Measurements from ENCODE around the gene C16orf92.
A peak's percentile ranks its signal among the peaks of the same experiment; 100 is the strongest.

The C16orf92 gene

DNA sequence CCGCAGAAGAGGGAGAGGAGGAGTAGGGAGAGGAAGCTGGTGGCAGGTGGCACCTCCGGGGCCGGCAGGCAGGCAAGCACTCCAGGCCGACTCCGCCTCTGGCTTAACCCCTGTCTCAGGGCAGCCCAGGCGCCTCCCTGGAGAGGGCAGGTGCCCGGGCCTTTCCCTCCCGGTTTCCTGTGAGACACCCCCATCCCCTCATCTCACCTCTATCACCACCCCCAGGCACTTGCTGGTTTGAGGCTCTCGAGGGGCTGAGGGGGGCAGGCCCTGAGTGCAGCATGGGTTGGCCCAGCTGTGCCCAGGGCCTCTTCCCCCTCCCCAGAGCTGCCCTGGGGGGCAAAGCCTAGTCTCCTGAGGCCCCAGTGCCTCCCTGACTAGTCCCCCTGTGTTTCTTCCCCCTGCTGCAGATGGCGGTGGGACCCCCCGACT is 18.2 kb upstream of the C16orf92 start:
- H3K4me3 ChIP-seq (ENCODE audit: low read depth in 1 of 5, low read length in 5 of 5): no peak overlapping the region
- peaks cover 0 to 15% (median 4%) of the 10 kb centered on the region in 5 donors for H3K4me1 ChIP-seq (ENCODE audit: control insufficient read depth in 5 of 5, insufficient read depth in 5 of 5, low read length in 5 of 5)
- no peak overlapping the region for H3K9ac ChIP-seq (ENCODE audit: low read length in 5 of 5)
- peaks cover 10 to 19% (median 17%) of the 10 kb centered on the region in 5 donors for H3K27me3 ChIP-seq (ENCODE audit: control insufficient read depth in 5 of 5, insufficient read depth in 4 of 5, low read length in 5 of 5)
- H3K36me3 ChIP-seq (ENCODE audit: control insufficient read depth in 5 of 5, insufficient read depth in 5 of 5, low read length in 5 of 5): peaks cover 0 to 40% (median 30%) of the 10 kb centered on the region in 5 donors
- no peaks in the 10 kb centered on the region for H3K9me3 ChIP-seq (ENCODE audit: control insufficient read depth in 5 of 5, low read length in 5 of 5)
- H3K27ac ChIP-seq (ENCODE audit: low read depth, low read length): no peak overlapping the region

GRCh38 chr16:30005341-30006094 is 17.5 kb upstream of the C16orf92 start:
- Histone ChIP-seq H3K27ac (ENCODE audit: low read depth, low read length) (no peak overlapping the region), H3K36me3 (ENCODE audit: control insufficient read depth in 5 of 5, insufficient read depth in 5 of 5, low read length in 5 of 5) (peaks cover 0 to 33% (median 25%) of the 10 kb centered on the region in 5 donors), H3K27me3 (ENCODE audit: control insufficient read depth in 5 of 5, insufficient read depth in 4 of 5, low read length in 5 of 5) (peaks cover 17 to 26% (median 24%) of the 10 kb centered on the region in 5 donors), H3K9ac (ENCODE audit: low read length in 5 of 5) (no peak overlapping the region), H3K4me3 (ENCODE audit: low read depth in 1 of 5, low read length in 5 of 5) (peak overlapping the region in 2 of 5 donors; percentile 21 to 39), H3K4me1 (ENCODE audit: control insufficient read depth in 5 of 5, insufficient read depth in 5 of 5, low read length in 5 of 5) (peaks cover 0 to 18% (median 8%) of the 10 kb centered on the region in 5 donors), H3K9me3 (ENCODE audit: control insufficient read depth in 5 of 5, low read length in 5 of 5) (no peaks in the 10 kb centered on the region)

- H3K36me3 ChIP-seq (ENCODE audit: control insufficient read depth in 5 of 5, insufficient read depth in 5 of 5, low read length in 5 of 5): peaks cover 0 to 28% (median 20%) of the 10 kb centered on the region in 5 donors
- no peaks in the 10 kb centered on the region for H3K9me3 ChIP-seq (ENCODE audit: control insufficient read depth in 5 of 5, low read length in 5 of 5)
- H3K4me3 ChIP-seq (ENCODE audit: low read depth in 1 of 5, low read length in 5 of 5): no peak overlapping the region
- peaks cover 18 to 29% (median 26%) of the 10 kb centered on the region in 5 donors for H3K27me3 ChIP-seq (ENCODE audit: control insufficient read depth in 5 of 5, insufficient read depth in 4 of 5, low read length in 5 of 5)
- no peak overlapping the region for H3K27ac ChIP-seq (ENCODE audit: low read depth, low read length)
- H3K4me1 ChIP-seq (ENCODE audit: control insufficient read depth in 5 of 5, insufficient read depth in 5 of 5, low read length in 5 of 5): peaks cover 0 to 22% (median 12%) of the 10 kb centered on the region in 5 donors
- no peak overlapping the region for H3K9ac ChIP-seq (ENCODE audit: low read length in 5 of 5)
These were observed 16.9 kb upstream of the C16orf92 start for GRCh38 chr16:30006095-30006473.

DNA sequence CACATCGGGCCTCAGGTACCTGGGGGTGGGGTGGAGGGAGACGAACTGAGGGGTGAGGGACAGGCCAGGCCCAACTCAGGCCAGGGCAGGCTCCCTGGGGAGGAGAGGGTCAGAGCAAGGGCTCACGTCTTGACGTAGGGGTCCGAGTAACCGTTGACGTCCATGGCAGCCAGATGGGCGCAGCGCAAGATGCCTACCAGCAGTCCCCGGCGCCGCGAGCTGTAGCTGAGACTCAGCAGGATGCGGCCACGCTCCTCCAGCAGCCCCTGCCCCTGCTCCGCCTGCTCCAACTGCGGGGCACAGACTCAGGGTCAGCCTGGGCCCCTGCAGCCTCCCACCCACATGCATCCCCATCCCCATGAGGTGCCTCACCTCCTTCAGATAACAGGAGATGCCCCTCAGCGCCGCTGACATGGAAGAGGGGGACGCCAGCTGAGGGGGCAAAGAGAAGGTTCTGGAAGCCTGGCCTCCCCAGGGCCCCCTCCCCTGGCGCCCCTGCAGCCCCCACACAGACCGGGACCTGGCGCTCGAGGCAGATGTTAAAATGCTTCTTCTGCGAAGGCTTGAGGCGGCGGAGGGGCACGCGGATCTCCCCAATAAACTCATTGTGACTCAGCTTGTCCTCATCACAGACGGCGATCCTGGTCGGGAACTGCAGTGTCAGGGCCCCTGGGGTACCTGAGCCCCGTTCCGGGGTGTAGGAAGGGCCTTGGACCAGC is 16.2 kb upstream of the C16orf92 start:
- peaks cover 0 to 25% (median 14%) of the 10 kb centered on the region in 5 donors for H3K4me1 ChIP-seq (ENCODE audit: control insufficient read depth in 5 of 5, insufficient read depth in 5 of 5, low read length in 5 of 5)
- no peak overlapping the region for H3K9ac ChIP-seq (ENCODE audit: low read length in 5 of 5)
- peaks cover 21 to 32% (median 30%) of the 10 kb centered on the region in 5 donors for H3K27me3 ChIP-seq (ENCODE audit: control insufficient read depth in 5 of 5, insufficient read depth in 4 of 5, low read length in 5 of 5)
- no peak overlapping the region for H3K4me3 ChIP-seq (ENCODE audit: low read depth in 1 of 5, low read length in 5 of 5)
- peaks cover 0 to 22% (median 18%) of the 10 kb centered on the region in 5 donors for H3K36me3 ChIP-seq (ENCODE audit: control insufficient read depth in 5 of 5, insufficient read depth in 5 of 5, low read length in 5 of 5)
- H3K9me3 ChIP-seq (ENCODE audit: control insufficient read depth in 5 of 5, low read length in 5 of 5): no peaks in the 10 kb centered on the region
- no peak overlapping the region for H3K27ac ChIP-seq (ENCODE audit: low read depth, low read length)

DNA sequence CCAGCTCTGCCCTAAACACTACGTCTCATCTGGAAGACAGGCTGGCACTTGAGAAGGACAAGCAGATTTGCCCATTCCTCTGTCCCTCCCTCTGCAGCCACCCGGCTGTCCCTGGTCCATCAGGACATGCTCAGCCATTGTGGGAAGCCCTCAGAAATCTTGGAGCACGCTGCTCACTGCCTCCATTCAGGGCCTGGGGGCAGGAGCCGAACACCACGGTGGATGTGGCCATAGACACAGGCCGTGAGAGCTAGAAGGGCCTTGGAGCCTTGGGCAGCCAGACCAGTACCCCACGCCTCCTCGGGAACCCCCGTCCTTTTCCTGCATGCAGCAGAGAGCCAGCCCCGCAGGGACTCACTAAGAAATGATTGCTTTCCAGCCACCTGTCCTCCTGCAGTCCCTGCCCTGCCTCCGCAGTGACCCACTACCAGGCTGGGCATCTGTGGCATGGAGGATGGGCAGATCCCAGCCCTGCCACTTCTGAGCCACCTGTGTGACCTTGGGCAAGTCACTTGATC is 15.6 kb upstream of the C16orf92 start:
- Histone ChIP-seq H3K9ac (ENCODE audit: low read length in 5 of 5) (no peak overlapping the region), H3K36me3 (ENCODE audit: control insufficient read depth in 5 of 5, insufficient read depth in 5 of 5, low read length in 5 of 5) (peaks cover 0 to 16% (median 12%) of the 10 kb centered on the region in 5 donors), H3K9me3 (ENCODE audit: control insufficient read depth in 5 of 5, low read length in 5 of 5) (no peaks in the 10 kb centered on the region), H3K4me1 (ENCODE audit: control insufficient read depth in 5 of 5, insufficient read depth in 5 of 5, low read length in 5 of 5) (peaks cover 0 to 25% (median 14%) of the 10 kb centered on the region in 5 donors), H3K27ac (ENCODE audit: low read depth, low read length) (no peak overlapping the region), H3K27me3 (ENCODE audit: control insufficient read depth in 5 of 5, insufficient read depth in 4 of 5, low read length in 5 of 5) (peaks cover 24 to 37% (median 35%) of the 10 kb centered on the region in 5 donors), H3K4me3 (ENCODE audit: low read depth in 1 of 5, low read length in 5 of 5) (no peak overlapping the region)

DNA sequence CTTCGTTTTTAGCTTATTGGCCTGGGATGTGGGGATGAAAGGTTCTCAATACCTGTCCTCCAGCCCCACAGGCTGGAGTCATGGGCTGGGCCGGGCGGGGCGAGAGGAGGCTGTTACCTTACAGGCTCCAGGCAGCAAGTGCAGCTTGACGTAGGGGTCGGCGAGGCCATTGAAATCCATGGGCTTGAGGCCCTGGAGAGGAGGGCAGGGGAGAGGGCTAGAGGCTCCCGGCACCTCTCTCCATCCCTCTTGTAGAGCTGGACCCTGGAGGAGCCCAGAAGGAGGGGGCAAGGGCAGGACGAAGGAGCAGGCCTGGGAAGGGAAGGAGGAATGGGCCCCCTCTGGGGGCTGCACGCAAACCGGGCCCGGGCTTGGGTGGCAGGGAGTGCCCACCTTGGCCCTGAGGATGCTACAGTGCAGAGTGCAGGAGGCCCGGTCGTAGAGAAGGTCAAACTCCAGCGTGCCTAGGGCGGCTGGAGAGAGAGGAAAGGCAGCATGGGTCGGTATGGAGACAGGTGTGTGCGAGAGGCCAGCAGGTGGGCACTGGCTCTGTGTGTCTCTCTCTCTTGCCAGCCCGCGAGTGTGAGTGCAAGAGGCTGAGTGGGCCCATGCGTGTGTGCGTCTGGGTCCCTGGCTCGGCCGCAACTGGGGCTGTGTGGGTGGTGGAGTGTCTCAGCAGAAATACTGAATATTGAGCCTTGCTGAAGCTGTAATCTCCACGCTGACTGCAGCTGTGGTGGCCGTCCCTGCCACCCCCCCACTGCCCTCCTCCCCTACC is 13.7 kb upstream of the C16orf92 start:
- H3K4me1 ChIP-seq (ENCODE audit: control insufficient read depth in 5 of 5, insufficient read depth in 5 of 5, low read length in 5 of 5): peaks cover 0 to 23% (median 14%) of the 10 kb centered on the region in 5 donors
- H3K9me3 ChIP-seq (ENCODE audit: control insufficient read depth in 5 of 5, low read length in 5 of 5): no peaks in the 10 kb centered on the region
- H3K9ac ChIP-seq (ENCODE audit: low read length in 5 of 5): no peak overlapping the region
- no peak overlapping the region for H3K27ac ChIP-seq (ENCODE audit: low read depth, low read length)
- H3K4me3 ChIP-seq (ENCODE audit: low read depth in 1 of 5, low read length in 5 of 5): no peak overlapping the region
- H3K27me3 ChIP-seq (ENCODE audit: control insufficient read depth in 5 of 5, insufficient read depth in 4 of 5, low read length in 5 of 5): peaks cover 24 to 37% (median 35%) of the 10 kb centered on the region in 5 donors
- peaks cover 0 to under 1% (median 0%) of the 10 kb centered on the region in 5 donors for H3K36me3 ChIP-seq (ENCODE audit: control insufficient read depth in 5 of 5, insufficient read depth in 5 of 5, low read length in 5 of 5)

DNA sequence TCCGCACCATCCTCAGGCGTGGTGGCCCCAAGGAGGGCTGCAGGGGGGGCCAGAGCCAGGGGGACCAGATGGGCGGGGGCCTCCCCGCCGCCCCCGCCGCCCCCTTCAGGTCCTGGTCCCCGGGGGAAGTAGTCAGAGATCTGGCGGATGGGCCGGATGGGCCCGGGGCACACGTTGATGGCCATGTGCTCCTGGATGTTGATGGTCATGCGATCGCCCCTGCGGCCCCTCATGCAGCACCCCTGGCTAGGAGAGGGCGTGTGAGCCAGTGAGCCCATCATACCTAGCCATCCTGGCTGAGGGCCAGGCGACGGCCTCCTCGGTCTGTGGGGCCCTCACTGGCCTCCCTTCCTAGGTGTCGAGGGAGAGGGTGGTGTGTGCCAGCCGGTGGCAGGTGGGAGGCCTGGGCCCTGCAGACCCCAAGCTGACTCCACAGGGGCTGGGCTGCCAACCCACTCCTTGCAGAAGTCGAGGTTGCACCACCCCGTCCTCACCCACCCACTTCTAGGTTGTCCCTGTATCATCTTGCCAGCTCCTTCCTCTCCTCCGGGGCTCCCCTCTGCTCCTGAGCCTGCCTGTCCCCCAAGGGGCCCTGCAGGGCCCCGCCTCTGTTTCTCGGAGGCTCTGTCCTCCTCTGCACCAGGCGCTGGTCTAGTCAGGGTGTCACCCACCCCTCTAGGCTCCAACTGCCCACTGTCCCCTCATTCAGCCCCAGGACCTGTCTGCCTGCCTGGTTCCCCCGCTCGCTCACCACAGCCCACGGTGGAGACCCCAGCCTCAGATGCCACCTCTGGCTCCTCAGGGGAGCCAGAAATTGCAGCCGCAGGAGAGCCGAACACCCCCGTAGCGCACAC is 12.8 kb upstream of the C16orf92 start:
- no peak overlapping the region for H3K4me3 ChIP-seq (ENCODE audit: low read depth in 1 of 5, low read length in 5 of 5)
- no peaks in the 10 kb centered on the region for H3K9me3 ChIP-seq (ENCODE audit: control insufficient read depth in 5 of 5, low read length in 5 of 5)
- peaks cover 0 to 15% (median 13%) of the 10 kb centered on the region in 5 donors for H3K4me1 ChIP-seq (ENCODE audit: control insufficient read depth in 5 of 5, insufficient read depth in 5 of 5, low read length in 5 of 5)
- H3K9ac ChIP-seq (ENCODE audit: low read length in 5 of 5): no peak overlapping the region
- H3K27ac ChIP-seq (ENCODE audit: low read depth, low read length): no peak overlapping the region
- peaks cover 24 to 37% (median 35%) of the 10 kb centered on the region in 5 donors for H3K27me3 ChIP-seq (ENCODE audit: control insufficient read depth in 5 of 5, insufficient read depth in 4 of 5, low read length in 5 of 5)
- no peaks in the 10 kb centered on the region for H3K36me3 ChIP-seq (ENCODE audit: control insufficient read depth in 5 of 5, insufficient read depth in 5 of 5, low read length in 5 of 5)

- no peaks in the 10 kb centered on the region for H3K36me3 ChIP-seq (ENCODE audit: control insufficient read depth in 5 of 5, insufficient read depth in 5 of 5, low read length in 5 of 5)
- no peaks in the 10 kb centered on the region for H3K9me3 ChIP-seq (ENCODE audit: control insufficient read depth in 5 of 5, low read length in 5 of 5)
- no peak within 1 kb of the TSS for H3K27ac ChIP-seq (ENCODE audit: low read depth, low read length)
- peak within 1 kb of the TSS in 3 of 5 donors; percentile 29 to 49 (median 34) for H3K4me3 ChIP-seq (ENCODE audit: low read depth in 1 of 5, low read length in 5 of 5)
- peaks cover 0 to 12% (median 10%) of the 10 kb centered on the region in 5 donors for H3K4me1 ChIP-seq (ENCODE audit: control insufficient read depth in 5 of 5, insufficient read depth in 5 of 5, low read length in 5 of 5)
- no peak within 1 kb of the TSS for H3K9ac ChIP-seq (ENCODE audit: low read length in 5 of 5)
- H3K27me3 ChIP-seq (ENCODE audit: control insufficient read depth in 5 of 5, insufficient read depth in 4 of 5, low read length in 5 of 5): peaks cover 24 to 37% (median 35%) of the 10 kb centered on the region in 5 donors
These were observed 11.9 kb upstream of the C16orf92 start, which contains the start of gene DOC2A for GRCh38 chr16:30010844-30011713. TSS of gene DOC2A (minus strand) at chr16:30011027. CDS start at chr16:30010222, 805 bp downstream.

Data from subcutaneous abdominal adipose tissue (tissue), 5 donors.